Stimulated activated CD4-positive, alpha-beta T cell treated with anti-CD3 and anti-CD28 coated beads, Interleukin-15, amount 100 ng/mL, for 1 hour (primary cell): ENCODE data around the gene TRPT1.
A peak's percentile ranks its signal among the peaks of the same experiment; 100 is the strongest.

Source experiments
- DNase-seq, 2 donors: peaks; one replicate each; pipeline ENCODE4 v3.0.0-alpha.2; 2020; ENCODE audit warnings: low read depth in 1 of 2, low spot score in 1 of 2

The TRPT1 gene

GRCh38 chr11:64181506-64182411 is 44.2 kb downstream of the TRPT1 start:
- DNase-seq = peak in 1 of 2 donors; percentile 18

GRCh38 chr11:64180891-64181290 is 45.1 kb downstream of the TRPT1 start:
- DNase-seq = no peak

- no peak for DNase-seq
These were observed 46.9 kb downstream of the TRPT1 start for GRCh38 chr11:64178951-64179639.

GRCh38 chr11:64178203-64178602 is 47.8 kb downstream of the TRPT1 start:
- no peak for DNase-seq

- no peak for DNase-seq
These were observed 49.2 kb downstream of the TRPT1 start for GRCh38 chr11:64176751-64177150.
